ENCODE measurements around the gene RIMBP3B.
"Not testable (repeated sequence)": the region's sequence is repeated elsewhere in the genome, so short reads cannot be mapped to it uniquely, and the experiment has no call there.

DNA sequence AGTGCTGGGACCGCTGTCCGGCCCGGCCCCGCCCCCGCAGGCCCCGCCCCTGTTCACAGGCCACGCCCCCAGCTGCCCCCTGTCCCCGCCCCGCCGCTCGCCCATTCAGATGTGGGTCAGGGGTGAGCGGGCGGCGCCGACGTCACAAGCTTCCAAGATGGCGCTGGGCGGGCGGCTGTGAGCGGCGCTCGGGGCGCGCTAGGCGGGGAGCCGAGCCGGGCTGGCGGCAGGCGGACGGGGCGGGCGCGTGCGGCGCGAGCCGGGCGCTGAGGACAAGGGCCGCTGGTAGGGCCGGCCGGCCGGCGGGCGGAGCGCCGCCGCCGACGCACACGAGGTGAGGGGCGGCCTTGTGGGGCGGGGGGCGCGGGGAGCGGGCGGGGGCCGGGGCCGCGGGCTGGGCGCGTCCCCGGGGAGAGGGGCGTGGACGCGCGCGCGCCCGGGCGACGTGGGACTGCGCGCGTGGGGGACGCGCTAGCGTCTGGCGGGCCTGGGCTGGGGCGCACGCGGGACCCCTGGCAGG lies 33.7 kb downstream of the RIMBP3B start, which contains the start of gene HIC2:
- TF ChIP-seq EZH2phosphoT487 (IDR thresholded peaks at IDR 0.05; ENCODE audit: borderline replicate concordance); CTCF (conservative IDR thresholded peaks at IDR 0.05; ENCODE audit: low read length): not testable (repeated sequence)
